GM12865 (cell line): ENCODE data around the gene PTPN13.

ENCODE experiments used
- DNase-seq: peaks from one replicate; pipeline ENCODE4 v3.0.0; 2010; ENCODE audit warnings: low read depth
- H3K4me3 ChIP-seq: 2 replicates; pipeline ENCODE4 v1.5.1; 2011; ENCODE audit warnings: mild to moderate bottlenecking, low read depth, low read length, control low read depth
- TF ChIP-seq, protein P1 (sequence below): IDR thresholded peaks from 2 replicates; pipeline ENCODE4 v1.5.1; 2011; ENCODE audit warnings: low read length, control low read depth, low read depth, inconsistent platforms; ENCODE audit not compliant: insufficient read depth; ENCODE audit errors: missing control alignments

The PTPN13 gene

DNA sequence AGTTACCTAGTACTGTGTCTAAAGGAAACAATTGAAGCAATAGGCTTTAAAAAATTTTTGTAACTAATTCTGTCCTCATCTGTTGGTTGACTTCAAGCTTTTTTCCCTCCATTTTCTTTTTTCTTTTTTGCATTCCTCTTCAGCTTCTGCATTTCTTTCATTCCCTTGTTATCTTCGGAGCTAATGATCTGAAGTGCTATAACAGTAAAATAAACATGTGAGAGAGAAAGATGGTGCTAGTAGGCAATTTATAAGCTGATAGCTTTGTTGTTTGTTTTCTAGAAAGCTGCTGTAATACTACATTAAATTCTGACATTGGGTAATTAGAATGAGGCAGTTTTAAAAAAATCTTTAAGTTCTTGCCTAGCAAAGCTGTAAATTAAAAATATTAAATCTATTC, 37.1 kb downstream of the PTPN13 start:
- H3K4me3 ChIP-seq = no peak overlapping the region
- no peak for DNase-seq
- TF ChIP-seq, protein P1, sequence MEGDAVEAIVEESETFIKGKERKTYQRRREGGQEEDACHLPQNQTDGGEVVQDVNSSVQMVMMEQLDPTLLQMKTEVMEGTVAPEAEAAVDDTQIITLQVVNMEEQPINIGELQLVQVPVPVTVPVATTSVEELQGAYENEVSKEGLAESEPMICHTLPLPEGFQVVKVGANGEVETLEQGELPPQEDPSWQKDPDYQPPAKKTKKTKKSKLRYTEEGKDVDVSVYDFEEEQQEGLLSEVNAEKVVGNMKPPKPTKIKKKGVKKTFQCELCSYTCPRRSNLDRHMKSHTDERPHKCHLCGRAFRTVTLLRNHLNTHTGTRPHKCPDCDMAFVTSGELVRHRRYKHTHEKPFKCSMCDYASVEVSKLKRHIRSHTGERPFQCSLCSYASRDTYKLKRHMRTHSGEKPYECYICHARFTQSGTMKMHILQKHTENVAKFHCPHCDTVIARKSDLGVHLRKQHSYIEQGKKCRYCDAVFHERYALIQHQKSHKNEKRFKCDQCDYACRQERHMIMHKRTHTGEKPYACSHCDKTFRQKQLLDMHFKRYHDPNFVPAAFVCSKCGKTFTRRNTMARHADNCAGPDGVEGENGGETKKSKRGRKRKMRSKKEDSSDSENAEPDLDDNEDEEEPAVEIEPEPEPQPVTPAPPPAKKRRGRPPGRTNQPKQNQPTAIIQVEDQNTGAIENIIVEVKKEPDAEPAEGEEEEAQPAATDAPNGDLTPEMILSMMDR = no peak

DNA sequence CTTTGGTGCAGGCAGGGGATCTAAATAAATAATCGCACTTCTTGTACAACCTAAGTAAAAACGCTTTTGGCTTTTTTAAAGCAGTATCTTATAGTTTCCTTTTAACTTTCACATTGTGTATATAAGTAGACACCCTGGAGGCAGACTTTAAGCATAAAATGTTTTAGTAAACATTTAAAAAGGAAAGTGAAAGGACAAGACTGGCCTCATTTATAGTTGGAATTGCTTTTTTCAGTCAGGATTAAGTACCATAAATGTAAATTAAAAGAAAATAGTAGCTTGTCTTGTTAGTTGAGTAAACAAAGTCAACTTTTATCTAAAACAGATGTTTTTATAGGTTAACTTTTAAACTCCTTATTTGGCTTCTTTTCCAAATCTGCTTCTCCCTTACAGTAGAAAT, 39.7 kb downstream of the PTPN13 start:
- DNase-seq = no peak
- TF ChIP-seq, protein P1 = no peak
- no peak overlapping the region for H3K4me3 ChIP-seq

DNA sequence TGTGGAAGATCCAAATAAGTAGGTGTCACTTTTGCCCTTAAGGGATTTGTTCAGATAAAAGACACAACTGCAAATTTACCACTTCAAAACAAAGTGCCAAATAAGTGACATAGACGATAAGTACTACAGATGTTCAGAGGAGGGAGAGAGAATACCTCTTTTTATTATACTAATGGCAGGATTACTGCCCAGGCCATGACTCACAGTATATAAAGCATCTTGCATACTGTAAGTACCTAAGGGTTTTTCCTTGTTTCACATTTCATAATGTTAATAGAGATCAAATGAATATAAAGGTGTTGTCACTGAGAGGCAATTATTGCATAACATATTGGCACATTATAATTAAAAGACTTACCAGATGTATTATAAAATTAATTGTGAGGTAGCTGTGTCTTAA, 46.4 kb downstream of the PTPN13 start:
- TF ChIP-seq, protein P1 = no peak
- H3K4me3 ChIP-seq = no peak overlapping the region
- DNase-seq = no peak

DNA sequence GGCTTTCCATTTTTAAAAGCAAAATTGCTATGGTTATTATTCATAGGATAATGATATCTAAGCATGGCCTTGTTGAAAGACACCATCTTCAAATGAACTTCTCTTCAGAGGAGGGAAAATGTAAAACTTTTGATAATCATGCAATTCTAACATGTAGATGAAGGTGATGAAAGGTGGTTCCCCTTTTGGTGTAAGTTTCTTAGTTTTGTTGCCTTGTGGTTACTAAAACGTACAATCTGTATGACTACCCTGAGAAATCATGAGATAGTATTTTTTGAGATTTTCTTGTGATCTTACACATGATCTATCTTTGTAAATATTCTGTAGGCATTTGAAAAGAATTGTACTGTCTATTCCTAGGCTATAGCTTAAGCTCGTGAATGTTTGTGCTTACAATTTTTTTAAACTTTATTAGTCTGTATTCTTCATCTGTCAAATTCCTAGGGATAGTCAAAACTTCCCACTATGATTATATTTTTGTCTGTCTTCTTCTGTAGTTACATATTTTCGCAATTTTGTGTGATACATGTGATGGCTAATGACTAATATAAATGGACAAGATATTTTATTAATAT, 47.5 kb downstream of the PTPN13 start:
- no peak overlapping the region for H3K4me3 ChIP-seq
- TF ChIP-seq, protein P1 = no peak
- DNase-seq = peak; percentile 58

DNA sequence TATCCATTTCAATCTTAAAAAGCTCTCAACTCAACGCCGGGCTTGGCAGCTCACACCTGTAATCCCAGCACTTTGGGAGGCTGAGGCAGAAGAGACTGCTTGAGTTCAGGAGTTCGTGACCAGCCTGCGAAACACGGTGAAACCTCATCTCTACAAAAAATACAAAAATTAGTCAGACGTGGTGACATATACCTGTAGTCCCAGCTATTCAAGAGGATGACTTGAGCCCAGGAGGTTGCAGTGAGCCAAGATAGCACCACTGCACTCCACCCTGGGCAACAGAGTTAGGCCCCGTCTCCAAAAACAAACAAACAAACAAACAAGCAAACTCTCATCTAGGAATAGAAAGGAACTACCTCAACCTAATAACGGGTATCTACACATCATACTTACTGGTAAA, 50.8 kb downstream of the PTPN13 start:
- TF ChIP-seq, protein P1 = no peak
- DNase-seq = peak; percentile 58
- H3K4me3 ChIP-seq = no peak overlapping the region

DNA sequence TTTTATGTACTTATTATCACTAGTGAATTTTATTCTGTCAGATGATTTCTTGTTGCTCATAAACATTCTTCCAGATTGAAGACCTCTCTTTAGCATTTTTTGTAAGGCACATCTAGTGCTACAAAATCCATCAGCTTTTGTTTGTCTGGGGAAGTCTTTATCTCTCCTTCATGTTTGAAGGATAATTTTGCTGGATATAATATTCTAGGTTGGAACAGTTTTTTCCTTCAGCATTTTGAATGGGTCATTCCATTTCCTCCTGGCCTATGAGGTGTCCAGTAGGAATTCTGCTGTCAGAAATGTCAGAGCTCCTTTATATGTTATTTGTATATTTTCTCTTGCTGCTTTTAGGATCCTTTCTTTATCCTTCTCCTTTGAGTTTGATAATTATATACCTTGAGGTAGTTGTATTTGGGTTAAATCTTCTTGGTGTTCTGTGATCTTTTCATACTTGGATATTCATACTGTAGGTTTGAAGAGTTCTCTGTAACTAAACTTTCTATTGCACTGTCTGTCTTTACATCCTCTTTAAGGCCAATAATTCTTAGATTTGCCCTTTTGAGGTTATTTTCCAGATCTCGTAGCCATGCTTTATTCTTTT, 58.3 kb downstream of the PTPN13 start:
- DNase-seq = no peak
- no peak overlapping the region for H3K4me3 ChIP-seq
- TF ChIP-seq, protein P1 = no peak
